ENCODE measurements around the gene RNF6. TPM values are rescaled to one million over a fixed set of nuclear protein-coding genes. Genes with fewer than 3 reads are reported as not detected.

Gene RNF6
- total RNA-seq, 1 experiment from 2014 or later: 34.0 TPM

DNA sequence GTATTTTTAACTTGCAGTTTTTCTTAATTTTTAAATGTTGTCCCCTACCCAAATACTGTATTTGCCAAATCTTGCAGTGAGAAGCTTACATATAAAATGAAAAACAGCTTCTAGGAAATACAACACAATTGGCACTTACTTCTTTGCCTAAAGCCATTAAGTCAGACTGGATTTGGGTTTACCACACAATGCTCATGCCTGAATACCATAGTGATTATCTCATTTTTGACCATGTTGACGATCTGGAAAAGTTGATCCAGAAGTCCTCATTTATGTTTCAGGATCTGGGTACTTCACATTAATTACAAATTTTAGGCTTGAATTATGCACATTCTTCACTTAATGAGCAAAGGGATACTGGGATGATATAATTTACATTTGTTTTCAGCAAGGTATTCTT, 2.4 kb downstream of the RNF6 start:
- intact Hi-C loops (cut with micrococcal nuclease): no loop called here
- Histone ChIP-seq H3K9ac (ENCODE audit: low read length) (no peak overlapping the region), H3K27me3 (ENCODE audit: low read length) (no peaks in the 10 kb centered on the region), H3K36me3 (ENCODE audit: low read depth, low read length) (peaks cover 44% of the 10 kb centered on the region), H3K9me3 (ENCODE audit: low read length) (no peaks in the 10 kb centered on the region), H3K79me2 (ENCODE audit: low read length) (peaks cover 24% of the 10 kb centered on the region), H4K20me1 (ENCODE audit: low read length) (peaks cover 5% of the 10 kb centered on the region; the same call in 1 of the 2 replicates), H3K4me2 (ENCODE audit: low read length) (peak overlapping the region; percentile 94), H3K4me1 (ENCODE audit: insufficient read depth, low read length) (peaks cover 23% of the 10 kb centered on the region), H3K4me3 (ENCODE audit: low read length) (peak overlapping the region; percentile 96; the same call in 1 of the 2 replicates), H3F3A (ENCODE audit: low read length, unreplicated experiment) (no peaks in the 10 kb centered on the region), H3K9me2 (replicated peaks; ENCODE audit: low read length) (no peaks in the 10 kb centered on the region), H2AFZ (ENCODE audit: low read length) (no peak overlapping the region), H3K27ac (ENCODE audit: low read length) (no peak overlapping the region)
- TF ChIP-seq CTCF (conservative IDR thresholded peaks at IDR 0.05; ENCODE audit: low read depth, low read length) (no peak), EZH2phosphoT487 (IDR thresholded peaks at IDR 0.05; ENCODE audit: borderline replicate concordance, low read length) (no peak), EZH2 (IDR thresholded peaks at IDR 0.05; ENCODE audit: low read length, unreplicated experiment) (no peak)
- peak; percentile 11 for DNase-seq
- ChIA-PET POLR2A (ENCODE audit: unreplicated experiment) (no interaction called here), CTCF (no interaction called here)
- ATAC-seq: no peak
- no TSS peak for BruUV-seq (replicated peaks)

DNA sequence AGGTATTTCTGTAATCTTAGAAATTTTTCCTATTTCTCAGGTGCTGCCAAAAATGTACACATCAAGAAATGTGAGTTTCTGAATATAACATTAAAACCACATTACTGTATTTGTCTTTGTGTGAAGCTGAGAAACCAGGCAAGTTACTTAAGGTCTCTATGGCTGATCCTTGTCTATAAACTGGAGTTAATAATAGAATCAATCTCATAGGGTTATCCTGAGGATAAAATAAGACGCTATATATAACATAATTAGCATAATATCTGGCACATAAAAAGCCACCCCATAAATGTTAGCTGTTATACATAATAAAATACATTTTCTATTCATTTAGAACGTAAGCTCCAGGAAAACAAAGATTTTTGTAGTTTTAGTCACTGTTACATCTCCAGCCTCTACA, 6.1 kb downstream of the RNF6 start:
- no peaks in the 10 kb centered on the region for H3K27me3 ChIP-seq (ENCODE audit: low read length)
- H3K9ac ChIP-seq (ENCODE audit: low read length): no peak overlapping the region
- no peaks in the 10 kb centered on the region for H3K9me2 ChIP-seq (replicated peaks; ENCODE audit: low read length)
- no TSS peak for BruUV-seq (replicated peaks)
- H3K9me3 ChIP-seq (ENCODE audit: low read length): no peaks in the 10 kb centered on the region
- TF ChIP-seq EZH2 (IDR thresholded peaks at IDR 0.05; ENCODE audit: low read length, unreplicated experiment): no peak
- no peak for TF ChIP-seq CTCF (conservative IDR thresholded peaks at IDR 0.05; ENCODE audit: low read depth, low read length)
- no peak for TF ChIP-seq EZH2phosphoT487 (IDR thresholded peaks at IDR 0.05; ENCODE audit: borderline replicate concordance, low read length)
- DNase-seq (no peak), ATAC-seq (no peak)
- ChIA-PET POLR2A (ENCODE audit: unreplicated experiment) (no interaction called here), CTCF (no interaction called here)
- H3K27ac ChIP-seq (ENCODE audit: low read length): no peak overlapping the region
- H2AFZ ChIP-seq (ENCODE audit: low read length): no peak overlapping the region
- H3K36me3 ChIP-seq (ENCODE audit: low read depth, low read length): peaks cover 59% of the 10 kb centered on the region
- H3K4me1 ChIP-seq (ENCODE audit: insufficient read depth, low read length): peaks cover 16% of the 10 kb centered on the region
- H3K4me3 ChIP-seq (ENCODE audit: low read length): no peak overlapping the region
- H4K20me1 ChIP-seq (ENCODE audit: low read length): peaks cover 4% of the 10 kb centered on the region; the same call in 1 of the 2 replicates
- peaks cover 18% of the 10 kb centered on the region for H3K79me2 ChIP-seq (ENCODE audit: low read length)
- H3F3A ChIP-seq (ENCODE audit: low read length, unreplicated experiment): no peaks in the 10 kb centered on the region
- intact Hi-C loops (cut with micrococcal nuclease): no loop called here
- H3K4me2 ChIP-seq (ENCODE audit: low read length): no peak overlapping the region

GRCh38 chr13:26213982-26214381, 8.1 kb downstream of the RNF6 start:
- no peak overlapping the region for H3K27ac ChIP-seq (ENCODE audit: low read length)
- DNase-seq: no peak
- no peak overlapping the region for H3K9ac ChIP-seq (ENCODE audit: low read length)
- H3K9me2 ChIP-seq (replicated peaks; ENCODE audit: low read length): no peaks in the 10 kb centered on the region
- BruUV-seq (replicated peaks): no TSS peak
- H3K4me1 ChIP-seq (ENCODE audit: insufficient read depth, low read length): no peaks in the 10 kb centered on the region
- no peaks in the 10 kb centered on the region for H3K79me2 ChIP-seq (ENCODE audit: low read length)
- POLR2A ChIA-PET (ENCODE audit: unreplicated experiment): no interaction called here
- ATAC-seq: no peak
- H3K4me3 ChIP-seq (ENCODE audit: low read length): no peak overlapping the region
- no peaks in the 10 kb centered on the region for H3K27me3 ChIP-seq (ENCODE audit: low read length)
- no peak for TF ChIP-seq CTCF (conservative IDR thresholded peaks at IDR 0.05; ENCODE audit: low read depth, low read length)
- TF ChIP-seq EZH2 (IDR thresholded peaks at IDR 0.05; ENCODE audit: low read length, unreplicated experiment): no peak
- TF ChIP-seq EZH2phosphoT487 (IDR thresholded peaks at IDR 0.05; ENCODE audit: borderline replicate concordance, low read length): no peak
- no peak overlapping the region for H3K4me2 ChIP-seq (ENCODE audit: low read length)
- H2AFZ ChIP-seq (ENCODE audit: low read length): no peak overlapping the region
- H3K36me3 ChIP-seq (ENCODE audit: low read depth, low read length): peaks cover 52% of the 10 kb centered on the region
- no peaks in the 10 kb centered on the region for H3F3A ChIP-seq (ENCODE audit: low read length, unreplicated experiment)
- CTCF ChIA-PET: no interaction called here
- no peaks in the 10 kb centered on the region for H3K9me3 ChIP-seq (ENCODE audit: low read length)
- intact Hi-C loops (cut with micrococcal nuclease): no loop called here
- H4K20me1 ChIP-seq (ENCODE audit: low read length): no peaks in the 10 kb centered on the region

Data from PC-3 (cell line).